B cell (primary cell): ENCODE results near the gene CYP8B1. TPM values are rescaled to one million over a fixed set of nuclear protein-coding genes. Genes with fewer than 3 reads are reported as not detected.
A peak's percentile ranks its signal among the peaks of the same experiment; 100 is the strongest.

Source experiments
- ATAC-seq: fragments of 200-7000 bp; cut with Tn5 transposase; one replicate; pipeline ENCODE4 v1.10.0; 2021; ENCODE audit warnings: low read depth, mild to moderate bottlenecking, moderate number of reproducible peaks, moderate library complexity
- CTCF ChIA-PET: fragments of 350-600 bp; sonication (Branson Sonifier 250); formaldehyde crosslinking; loops from one replicate; lab custom pipeline; 2021; ENCODE audit warnings: antibody characterized with exemption, inconsistent platforms; lab: Charles Lee
- POLR2A ChIA-PET: fragments of 350-600 bp; sonication (Branson Sonifier 250); formaldehyde crosslinking; loops from one replicate; lab custom pipeline; 2021; ENCODE audit warnings: antibody characterized with exemption; lab: Charles Lee
- DNase-seq: peaks from one replicate; pipeline ENCODE4 v3.0.0; 2013
- H2AFZ ChIP-seq: 2 replicates; pipeline ENCODE4 v1.6.1; 2012; ENCODE audit warnings: mild to moderate bottlenecking, low read depth, low read length; ENCODE audit not compliant: insufficient read depth, poor library complexity, severe bottlenecking
- H3K27ac ChIP-seq, 2 donors: 1 replicate in 1 of 2; 2 replicates in 1 of 2; pipeline ENCODE4 v1.5.1; 2012 to 2013; ENCODE audit warnings: low read length in 2 of 2, mild to moderate bottlenecking in 2 of 2, moderate library complexity in 1 of 2
- H3K27me3 ChIP-seq, 4 experiments: fragments of 200-600 bp in 1 of 4; sonication (generic) in 1 of 4; replicated peaks in 1 of 4; 1 replicate in 2 of 4; 2 replicates in 2 of 4; pipeline versions ENCODE4 v1.6.1 to v1.7.0; 2013 to 2016; ENCODE audit warnings: low read length in 3 of 4, mild to moderate bottlenecking in 2 of 4, mixed read lengths in 1 of 4, moderate library complexity in 1 of 4; ENCODE audit not compliant: insufficient read depth in 4 of 4, control insufficient read depth in 3 of 4; ENCODE audit errors: control extremely low read depth in 1 of 4
- H3K36me3 ChIP-seq, 2 experiments: replicated peaks in 1 of 2; 1 replicate in 1 of 2; 2 replicates in 1 of 2; pipeline versions ENCODE4 v1.6.1 to v1.7.1; 2013; ENCODE audit warnings: low read length in 1 of 2; ENCODE audit not compliant: insufficient read depth in 2 of 2, control insufficient read depth in 1 of 2; ENCODE audit errors: control extremely low read depth in 1 of 2, extremely low read depth in 1 of 2
- H3K4me1 ChIP-seq, 2 donors: fragments of 200-600 bp in 1 of 2; sonication (generic) in 1 of 2; 1 replicate in 1 of 2; 2 replicates in 1 of 2; pipeline versions ENCODE4 v1.5.1 to v1.6.1; 2013 to 2017; ENCODE audit warnings: low read length in 2 of 2; ENCODE audit not compliant: control insufficient read depth in 2 of 2, insufficient read depth in 2 of 2
- H3K4me2 ChIP-seq: replicated peaks from 2 replicates; pipeline ENCODE3; 2012; ENCODE audit warnings: mild to moderate bottlenecking, low read depth, low read length; ENCODE audit not compliant: poor library complexity, severe bottlenecking
- H3K4me3 ChIP-seq, 5 experiments: fragments of 200-600 bp in 1 of 5; sonication (generic) in 1 of 5; 1 replicate in 3 of 5; 2 replicates in 2 of 5; pipeline versions ENCODE4 v1.5.1 to v1.7.0; 2011 to 2016; ENCODE audit warnings: low read length in 4 of 5, mild to moderate bottlenecking in 4 of 5, low read depth in 2 of 5, control low read depth in 1 of 5, moderate library complexity in 1 of 5; ENCODE audit not compliant: insufficient read depth in 1 of 5; ENCODE audit errors: control extremely low read depth in 1 of 5, extremely low read depth in 1 of 5
- H3K79me2 ChIP-seq: fragments of 200-600 bp; sonication (generic); one replicate; pipeline ENCODE4 v1.6.0; 2016; ENCODE audit warnings: low read length; ENCODE audit not compliant: control insufficient read depth, insufficient read depth
- H3K9ac ChIP-seq: fragments of 200-600 bp; sonication (generic); 2 replicates; pipeline ENCODE4 v1.6.1; 2017; ENCODE audit warnings: mild to moderate bottlenecking, low read length, moderate library complexity
- H3K9me3 ChIP-seq, 3 donors: one replicate each; pipeline versions ENCODE4 v1.6.1 to v1.7.1; 2013; ENCODE audit warnings: low read length in 2 of 3; ENCODE audit not compliant: control insufficient read depth in 2 of 3, insufficient read depth in 1 of 3; ENCODE audit errors: control extremely low read depth in 1 of 3
- H4K20me1 ChIP-seq: 2 replicates; pipeline ENCODE4 v1.6.0; 2012; ENCODE audit warnings: mild to moderate bottlenecking, low read length; ENCODE audit not compliant: insufficient read depth, control insufficient read depth, poor library complexity, severe bottlenecking
- H3K27ac Mint-ChIP-seq: one replicate; pipeline ENCODE4 v1.8.0; 2021; ENCODE audit warnings: mixed read lengths
- H3K27me3 Mint-ChIP-seq: one replicate; pipeline ENCODE4 v1.8.0; 2021; ENCODE audit warnings: mixed read lengths
- H3K4me1 Mint-ChIP-seq: one replicate; pipeline ENCODE4 v1.8.0; 2021; ENCODE audit warnings: mixed read lengths
- H3K4me3 Mint-ChIP-seq: one replicate; pipeline ENCODE4 v1.8.0; 2021; ENCODE audit warnings: mixed read lengths
- H3K9me3 Mint-ChIP-seq: one replicate; pipeline ENCODE4 v1.8.0; 2022; ENCODE audit warnings: mixed read lengths; ENCODE audit not compliant: insufficient read depth
- EZH2 ChIP-seq: IDR thresholded peaks from 2 replicates; pipeline ENCODE4 v1.6.1; 2012; ENCODE audit warnings: borderline replicate concordance, low read depth, mild to moderate bottlenecking, moderate library complexity, low read length; ENCODE audit not compliant: insufficient read depth, poor library complexity, severe bottlenecking
- WGBS: methylation state at CpG from one replicate; pipeline ENCODE4 v1.1.5; 2013; ENCODE audit warnings: missing lambda C conversion rate; ENCODE audit not compliant: insufficient coverage; 5-methylcytosine and 5-hydroxymethylcytosine counted together
- intact Hi-C: fragments of 100-400 bp; cut with micrococcal nuclease; formaldehyde crosslinking; loops from one replicate; pipeline ENCODE4 v1.10.0; 2022
- polyA plus RNA-seq: library from polyadenylated mRNA; depleted of rRNA; stranded (reverse); fragments of >200 nt; gene quantifications from 2 replicates; pipeline ENCODE4 v1.2.3, GENCODE V29; 2012
- total RNA-seq, 2 donors: library from RNA; stranded (reverse); fragments of 120-200 nt in 1 of 2; gene quantifications; 1 replicate in 1 of 2; 2 replicates in 1 of 2; pipeline versions ENCODE4 v1.2.3 to v1.2.4, GENCODE V29; 2013 to 2022
- TF ChIP-seq, protein P1 (sequence below): fragments of 200-600 bp; IDR thresholded peaks from one replicate; pipeline ENCODE4 v1.8.0; 2022; ENCODE audit warnings: antibody characterized with exemption, mild to moderate bottlenecking

The CYP8B1 gene
- total and polyA plus RNA-seq, 2 donors (not counting 1 experiment from before 2014, with no cell fraction given): not detected

- H3K9me3 Mint-ChIP-seq: no peaks in the 10 kb centered on the region
- Histone ChIP-seq H2AFZ (peak overlapping the region; percentile 7), H3K4me3 (no peak overlapping the region), H3K9me3 (no peaks in the 10 kb centered on the region), H4K20me1 (no peaks in the 10 kb centered on the region), H3K79me2 (no peaks in the 10 kb centered on the region), H3K36me3 (no peaks in the 10 kb centered on the region), H3K4me1 (no peaks in the 10 kb centered on the region), H3K9ac (no peak overlapping the region), H3K4me2 (no peak overlapping the region), H3K27me3 (no peaks in the 10 kb centered on the region), H3K27ac (no peak overlapping the region)
- no peak overlapping the region for H3K4me3 Mint-ChIP-seq
- CTCF ChIA-PET: interaction anchor here (0.8 to 3.4 kb wide), 20 partner anchors 9 to 248 kb away, joined by 3 to 65 read pairs (median 5); partner anchors contain the start of genes CYP8B1 and HIGD1A
- POLR2A ChIA-PET: no interaction called here
- no peak for TF ChIP-seq EZH2
- TF ChIP-seq, protein P1, sequence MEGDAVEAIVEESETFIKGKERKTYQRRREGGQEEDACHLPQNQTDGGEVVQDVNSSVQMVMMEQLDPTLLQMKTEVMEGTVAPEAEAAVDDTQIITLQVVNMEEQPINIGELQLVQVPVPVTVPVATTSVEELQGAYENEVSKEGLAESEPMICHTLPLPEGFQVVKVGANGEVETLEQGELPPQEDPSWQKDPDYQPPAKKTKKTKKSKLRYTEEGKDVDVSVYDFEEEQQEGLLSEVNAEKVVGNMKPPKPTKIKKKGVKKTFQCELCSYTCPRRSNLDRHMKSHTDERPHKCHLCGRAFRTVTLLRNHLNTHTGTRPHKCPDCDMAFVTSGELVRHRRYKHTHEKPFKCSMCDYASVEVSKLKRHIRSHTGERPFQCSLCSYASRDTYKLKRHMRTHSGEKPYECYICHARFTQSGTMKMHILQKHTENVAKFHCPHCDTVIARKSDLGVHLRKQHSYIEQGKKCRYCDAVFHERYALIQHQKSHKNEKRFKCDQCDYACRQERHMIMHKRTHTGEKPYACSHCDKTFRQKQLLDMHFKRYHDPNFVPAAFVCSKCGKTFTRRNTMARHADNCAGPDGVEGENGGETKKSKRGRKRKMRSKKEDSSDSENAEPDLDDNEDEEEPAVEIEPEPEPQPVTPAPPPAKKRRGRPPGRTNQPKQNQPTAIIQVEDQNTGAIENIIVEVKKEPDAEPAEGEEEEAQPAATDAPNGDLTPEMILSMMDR: no peak
- H3K27ac Mint-ChIP-seq: no peak overlapping the region
- WGBS: 18% methylated on average over 4 of the region's 7 CpGs
- no peak for DNase-seq
- no peak for ATAC-seq
- intact Hi-C loops: loop anchor here (1.0 to 2.0 kb wide), 3 partner anchors 26 to 51 kb away; partner anchors contain the start of gene HIGD1A
- peaks cover 15% of the 10 kb centered on the region for H3K27me3 Mint-ChIP-seq
- peaks cover 4% of the 10 kb centered on the region for H3K4me1 Mint-ChIP-seq
Observed at GRCh38 chr3:42830437-42831320, 45.0 kb downstream of the CYP8B1 start.
